ENCODE data around the gene EMP1. TPM values are rescaled to one million over a fixed set of nuclear protein-coding genes. Genes with fewer than 3 reads are reported as not detected.

The EMP1 gene
- total RNA-seq, 4 donors from 2014 or later = 569 to 2,226 (median 1,259) TPM

DNA sequence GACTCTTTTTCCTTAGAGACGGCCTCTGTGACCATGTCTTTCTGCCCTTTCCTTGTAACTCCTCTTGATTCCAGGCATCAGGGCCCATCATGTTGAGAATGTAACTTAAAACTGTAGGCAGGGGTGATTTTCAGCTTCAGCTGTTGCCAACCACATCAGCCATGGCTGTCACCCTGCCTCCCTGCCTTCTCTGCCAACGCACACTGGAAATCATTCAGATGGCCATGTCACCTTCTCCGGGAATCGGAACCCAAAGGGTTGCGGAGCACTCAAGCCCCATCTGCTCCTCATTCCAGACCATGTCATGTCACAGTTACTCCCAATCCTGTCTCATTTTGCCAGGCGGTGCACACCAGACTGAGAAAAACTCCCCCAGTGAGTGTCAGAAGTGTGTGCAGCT, 72.1 kb downstream of the EMP1 start:
- 96% methylated on average over 5 of the region's 6 CpGs for WGBS
- H3K9me3 ChIP-seq = no peaks in the 10 kb centered on the region
- H3K27ac ChIP-seq = no peak overlapping the region
- no peaks in the 10 kb centered on the region for H3K27me3 ChIP-seq
- H3K4me1 ChIP-seq = no peaks in the 10 kb centered on the region
- TF ChIP-seq, protein P1, sequence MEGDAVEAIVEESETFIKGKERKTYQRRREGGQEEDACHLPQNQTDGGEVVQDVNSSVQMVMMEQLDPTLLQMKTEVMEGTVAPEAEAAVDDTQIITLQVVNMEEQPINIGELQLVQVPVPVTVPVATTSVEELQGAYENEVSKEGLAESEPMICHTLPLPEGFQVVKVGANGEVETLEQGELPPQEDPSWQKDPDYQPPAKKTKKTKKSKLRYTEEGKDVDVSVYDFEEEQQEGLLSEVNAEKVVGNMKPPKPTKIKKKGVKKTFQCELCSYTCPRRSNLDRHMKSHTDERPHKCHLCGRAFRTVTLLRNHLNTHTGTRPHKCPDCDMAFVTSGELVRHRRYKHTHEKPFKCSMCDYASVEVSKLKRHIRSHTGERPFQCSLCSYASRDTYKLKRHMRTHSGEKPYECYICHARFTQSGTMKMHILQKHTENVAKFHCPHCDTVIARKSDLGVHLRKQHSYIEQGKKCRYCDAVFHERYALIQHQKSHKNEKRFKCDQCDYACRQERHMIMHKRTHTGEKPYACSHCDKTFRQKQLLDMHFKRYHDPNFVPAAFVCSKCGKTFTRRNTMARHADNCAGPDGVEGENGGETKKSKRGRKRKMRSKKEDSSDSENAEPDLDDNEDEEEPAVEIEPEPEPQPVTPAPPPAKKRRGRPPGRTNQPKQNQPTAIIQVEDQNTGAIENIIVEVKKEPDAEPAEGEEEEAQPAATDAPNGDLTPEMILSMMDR (IDR thresholded peaks at IDR 0.05) = no peak
- no peak for TF ChIP-seq POLR2A (IDR thresholded peaks at IDR 0.05)
- H3K4me3 ChIP-seq = no peak overlapping the region
- no peak for DNase-seq (ENCODE audit: low spot score in 2 of 2)
- no peaks in the 10 kb centered on the region for H3K36me3 ChIP-seq

Other genes with a start within 250 kb of the EMP1 start
- gene GPRC5D, start 244.6 kb upstream of the EMP1 start, total RNA-seq = 10 to 100 TPM in 2 of 4 donors, 1 to 10 TPM in 1, not detected in 1; 2.2 to 97.6 (median 13.4) TPM
- 10 to 100 TPM; 34.2 to 38.7 (median 36.2) TPM for gene HEBP1, start 196.5 kb upstream of the EMP1 start, total RNA-seq
- 10 to 100 TPM; 24.0 to 32.3 (median 27.8) TPM for gene FAM234B, start 152.3 kb upstream of the EMP1 start, total RNA-seq
- gene GSG1, start 93.1 kb upstream of the EMP1 start, total RNA-seq = not detected